ENCODE measurements around the gene NRGN. TPM values are rescaled to one million over a fixed set of nuclear protein-coding genes. Genes with fewer than 3 reads are reported as not detected.
A peak's percentile ranks its signal among the peaks of the same experiment; 100 is the strongest.

NRGN gene
- total and polyA plus RNA-seq, 10 of the 15 experiments (the other 5 are each of a cell fraction or from before 2014, with no cell fraction given), result 0.36 to 3.2 (median 1.1) TPM; not detected in 2

- TF ChIP-seq, protein P1, sequence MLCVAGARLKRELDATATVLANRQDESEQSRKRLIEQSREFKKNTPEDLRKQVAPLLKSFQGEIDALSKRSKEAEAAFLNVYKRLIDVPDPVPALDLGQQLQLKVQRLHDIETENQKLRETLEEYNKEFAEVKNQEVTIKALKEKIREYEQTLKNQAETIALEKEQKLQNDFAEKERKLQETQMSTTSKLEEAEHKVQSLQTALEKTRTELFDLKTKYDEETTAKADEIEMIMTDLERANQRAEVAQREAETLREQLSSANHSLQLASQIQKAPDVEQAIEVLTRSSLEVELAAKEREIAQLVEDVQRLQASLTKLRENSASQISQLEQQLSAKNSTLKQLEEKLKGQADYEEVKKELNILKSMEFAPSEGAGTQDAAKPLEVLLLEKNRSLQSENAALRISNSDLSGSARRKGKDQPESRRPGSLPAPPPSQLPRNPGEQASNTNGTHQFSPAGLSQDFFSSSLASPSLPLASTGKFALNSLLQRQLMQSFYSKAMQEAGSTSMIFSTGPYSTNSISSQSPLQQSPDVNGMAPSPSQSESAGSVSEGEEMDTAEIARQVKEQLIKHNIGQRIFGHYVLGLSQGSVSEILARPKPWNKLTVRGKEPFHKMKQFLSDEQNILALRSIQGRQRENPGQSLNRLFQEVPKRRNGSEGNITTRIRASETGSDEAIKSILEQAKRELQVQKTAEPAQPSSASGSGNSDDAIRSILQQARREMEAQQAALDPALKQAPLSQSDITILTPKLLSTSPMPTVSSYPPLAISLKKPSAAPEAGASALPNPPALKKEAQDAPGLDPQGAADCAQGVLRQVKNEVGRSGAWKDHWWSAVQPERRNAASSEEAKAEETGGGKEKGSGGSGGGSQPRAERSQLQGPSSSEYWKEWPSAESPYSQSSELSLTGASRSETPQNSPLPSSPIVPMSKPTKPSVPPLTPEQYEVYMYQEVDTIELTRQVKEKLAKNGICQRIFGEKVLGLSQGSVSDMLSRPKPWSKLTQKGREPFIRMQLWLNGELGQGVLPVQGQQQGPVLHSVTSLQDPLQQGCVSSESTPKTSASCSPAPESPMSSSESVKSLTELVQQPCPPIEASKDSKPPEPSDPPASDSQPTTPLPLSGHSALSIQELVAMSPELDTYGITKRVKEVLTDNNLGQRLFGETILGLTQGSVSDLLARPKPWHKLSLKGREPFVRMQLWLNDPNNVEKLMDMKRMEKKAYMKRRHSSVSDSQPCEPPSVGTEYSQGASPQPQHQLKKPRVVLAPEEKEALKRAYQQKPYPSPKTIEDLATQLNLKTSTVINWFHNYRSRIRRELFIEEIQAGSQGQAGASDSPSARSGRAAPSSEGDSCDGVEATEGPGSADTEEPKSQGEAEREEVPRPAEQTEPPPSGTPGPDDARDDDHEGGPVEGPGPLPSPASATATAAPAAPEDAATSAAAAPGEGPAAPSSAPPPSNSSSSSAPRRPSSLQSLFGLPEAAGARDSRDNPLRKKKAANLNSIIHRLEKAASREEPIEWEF (IDR thresholded peaks at IDR 0.05; ENCODE audit: insufficient replicate concordance, low read depth, low read length), result no peak
- TF ChIP-seq POLR2A (IDR thresholded peaks at IDR 0.05; ENCODE audit: low read depth, low read length) (0 out of 2 replicates have a peak, but pooled peaks have one; percentile 45), PAX5 (IDR thresholded peaks at IDR 0.05; ENCODE audit: borderline replicate concordance, low read depth, low read length) (no peak), NRF1 (conservative IDR thresholded peaks at IDR 0.05; ENCODE audit: low read depth, low read length) (no peak), SMAD5 (IDR thresholded peaks at IDR 0.05; ENCODE audit: low read depth) (no peak), MEF2B (IDR thresholded peaks at IDR 0.05; ENCODE audit: partially characterized antibody, poor library complexity, severe bottlenecking) (no peak)
Measured at GRCh38 chr11:124739479-124740276, at the start of gene NRGN (continued).

GRCh38 chr11:124693142-124693541 is 46.6 kb upstream of the NRGN start:
- no peak overlapping the region for H3K4me2 ChIP-seq (ENCODE audit: control insufficient read depth, insufficient read depth)
- in situ Hi-C loops (cut with MboI) (no loop called here), intact Hi-C loops (cut with micrococcal nuclease; ENCODE audit: unreplicated experiment) (no loop called here)
- H3K36me3 ChIP-seq (ENCODE audit: control insufficient read depth in 2 of 2, insufficient read depth in 2 of 2, low read length in 1 of 2), result no peaks in the 10 kb centered on the region
- no peaks in the 10 kb centered on the region for H3K9me3 ChIP-seq (replicated peaks; ENCODE audit: control insufficient read depth, insufficient read depth, low read length)
- ChIA-PET POLR2A (no interaction called here), RAD21 (ENCODE audit: unreplicated experiment) (no interaction called here), CTCF (interaction anchor here (1.3 kb wide), 1 partner anchor 22 kb away, joined by 3 read pairs; no protein-coding TSS in a partner anchor), SMC1A (ENCODE audit: uncharacterized antibody, unreplicated experiment) (no interaction called here)
- no peak overlapping the region for H2AFZ ChIP-seq (ENCODE audit: control insufficient read depth, low read depth, low read length)
- H4K20me1 ChIP-seq (ENCODE audit: control insufficient read depth, insufficient read depth), result no peaks in the 10 kb centered on the region
- H3K9ac ChIP-seq (ENCODE audit: control insufficient read depth, insufficient read depth, low read length), result no peak overlapping the region
- H3K4me1 ChIP-seq (ENCODE audit: control insufficient read depth, insufficient read depth, low read length), result no peaks in the 10 kb centered on the region
- BruUV-seq (replicated peaks), result no TSS peak
- no peaks in the 10 kb centered on the region for H3K27me3 ChIP-seq (replicated peaks in 1 of 2; ENCODE audit: control insufficient read depth in 2 of 2, insufficient read depth in 2 of 2, low read length in 1 of 2)
- no peaks in the 10 kb centered on the region for H3K79me2 ChIP-seq (ENCODE audit: control insufficient read depth, insufficient read depth, low read length)
- H3K27ac ChIP-seq (ENCODE audit: control insufficient read depth, insufficient read depth), result no peak overlapping the region
- no peak for ATAC-seq
- DNase-seq (ENCODE audit: low read depth, low spot score), result no peak
- no peak overlapping the region for H3K4me3 ChIP-seq
- FAIRE-seq, result no peak
- 40% methylated on average over 2 of the region's 2 CpGs for WGBS (ENCODE audit: insufficient coverage, insufficient replicate concordance, low lambda C conversion rate, missing lambda C conversion rate)
- TF ChIP-seq CBX3 (IDR thresholded peaks at IDR 0.05; ENCODE audit: borderline replicate concordance, low read depth) (no peak), TAF1 (IDR thresholded peaks at IDR 0.05; ENCODE audit: borderline replicate concordance, low read depth, low read length) (no peak), IRF4 (IDR thresholded peaks at IDR 0.05; ENCODE audit: low read depth, low read length) (no peak), SIX5 (IDR thresholded peaks at IDR 0.05; ENCODE audit: low read depth, low read length, severe bottlenecking) (no peak), POLR2AphosphoS2 (IDR thresholded peaks at IDR 0.05; ENCODE audit: low read depth, low read length) (no peak), IKZF2 (IDR thresholded peaks at IDR 0.05) (no peak), NBN (IDR thresholded peaks at IDR 0.05) (no peak), RELB (IDR thresholded peaks at IDR 0.05; ENCODE audit: low read depth) (no peak), NKRF (conservative IDR thresholded peaks at IDR 0.05) (no peak)

All from GM12878 (cell line).